Measurements from ENCODE around the gene DIAPH2.

The DIAPH2 gene

GRCh38 chrX:97594646-97595224 lies 910.1 kb downstream of the DIAPH2 start:
- DNase-seq (ENCODE audit: low read depth) = no peak

- no peak for DNase-seq (ENCODE audit: low read depth)
These were observed 913.3 kb downstream of the DIAPH2 start for GRCh38 chrX:97597954-97598353.

GRCh38 chrX:97602465-97603258 lies 918.0 kb downstream of the DIAPH2 start:
- no peak for DNase-seq (ENCODE audit: low read depth)

- no peak for DNase-seq (ENCODE audit: low read depth)
These were observed 920.6 kb downstream of the DIAPH2 start for GRCh38 chrX:97605271-97605670.

GRCh38 chrX:97609357-97609756 lies 924.7 kb downstream of the DIAPH2 start:
- no peak for DNase-seq (ENCODE audit: low read depth)

- DNase-seq (ENCODE audit: low read depth) = no peak
These were observed 925.3 kb downstream of the DIAPH2 start for GRCh38 chrX:97609938-97610337.

- no peak for DNase-seq (ENCODE audit: low read depth)
These were observed 932.4 kb downstream of the DIAPH2 start for GRCh38 chrX:97616883-97617530.

- no peak for DNase-seq (ENCODE audit: low read depth)
These were observed 934.9 kb downstream of the DIAPH2 start for GRCh38 chrX:97619499-97619898.

GRCh38 chrX:97622111-97622510 lies 937.5 kb downstream of the DIAPH2 start:
- DNase-seq (ENCODE audit: low read depth) = no peak

- no peak for DNase-seq (ENCODE audit: low read depth)
These were observed 943.7 kb downstream of the DIAPH2 start for GRCh38 chrX:97628326-97628725.

GRCh38 chrX:97628807-97629596 lies 944.4 kb downstream of the DIAPH2 start:
- DNase-seq (ENCODE audit: low read depth) = no peak

- DNase-seq (ENCODE audit: low read depth) = no peak
These were observed 944.9 kb downstream of the DIAPH2 start for GRCh38 chrX:97629597-97629985.

GRCh38 chrX:97633798-97634197 lies 949.2 kb downstream of the DIAPH2 start:
- no peak for DNase-seq (ENCODE audit: low read depth)

- DNase-seq (ENCODE audit: low read depth) = no peak
These were observed 952.0 kb downstream of the DIAPH2 start for GRCh38 chrX:97636473-97637140.

GRCh38 chrX:97637289-97637688 lies 952.6 kb downstream of the DIAPH2 start:
- DNase-seq (ENCODE audit: low read depth) = no peak

GRCh38 chrX:97638621-97639020 lies 954.0 kb downstream of the DIAPH2 start:
- no peak for DNase-seq (ENCODE audit: low read depth)

- DNase-seq (ENCODE audit: low read depth) = no peak
These were observed 954.9 kb downstream of the DIAPH2 start for GRCh38 chrX:97639526-97639925.

Data from activated T-cell treated with anti-CD3 and anti-CD28 coated beads for 1 hour (primary cell).